Measurements from ENCODE around the gene SMNDC1.

DNA sequence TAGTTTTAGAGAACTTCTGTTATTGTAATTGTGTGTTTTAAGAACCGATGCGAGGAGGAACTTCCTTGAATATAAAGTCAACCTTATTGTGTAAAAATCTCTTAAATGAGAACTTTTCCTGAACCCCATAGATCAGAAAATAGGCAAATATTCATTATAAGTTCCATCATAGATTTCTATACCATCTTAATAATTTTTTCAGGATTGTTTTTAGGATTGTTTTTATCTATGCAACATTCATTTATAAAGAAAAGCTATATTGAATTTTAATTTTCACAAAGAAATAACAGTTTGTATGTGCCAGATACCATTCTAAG lies 1.7 kb upstream of the SMNDC1 start:
- TF ChIP-seq POLR2A (IDR thresholded peaks at IDR 0.05): no peak
- no peak for TF ChIP-seq CTCF (IDR thresholded peaks at IDR 0.05)
- TF ChIP-seq EP300 (IDR thresholded peaks at IDR 0.05): no peak

All from tibial nerve (tissue), 4 donors.